SK-N-SH treated with all-trans-retinoic acid at 6 μM for 48 hours (cell line): ENCODE results near the gene OR11A1.

Experiments used
- ATAC-seq: fragments of 200-7000 bp; cut with Tn5 transposase; 3 replicates; pipeline ENCODE4 v1.9.1; 2020; ENCODE audit warnings: mild to moderate bottlenecking, moderate library complexity
- ARNTL ChIP-seq: fragments of 450-650 bp; formaldehyde crosslinking; IDR thresholded peaks from 2 replicates; pipeline ENCODE4 v1.5.0; 2020; ENCODE audit warnings: low read depth, mild to moderate bottlenecking, moderate library complexity, borderline replicate concordance
- CSRNP3 ChIP-seq: fragments of 250-450 bp; sonication (Bioruptor Pico); IDR thresholded peaks from 2 replicates; pipeline ENCODE4 v1.5.1; 2021; ENCODE audit warnings: mild to moderate bottlenecking, moderate library complexity
- ESRRG ChIP-seq: fragments of 250-450 bp; sonication (Bioruptor Pico); IDR thresholded peaks from 2 replicates; pipeline ENCODE4 v1.6.1; 2021; ENCODE audit warnings: mild to moderate bottlenecking
- ISL1 ChIP-seq: fragments of 250-450 bp; sonication (Bioruptor Pico); IDR thresholded peaks from 2 replicates; pipeline ENCODE4 v2.1.2; 2022; ENCODE audit warnings: mild to moderate bottlenecking, moderate library complexity
- PATZ1 ChIP-seq: fragments of 250-450 bp; sonication (Bioruptor Pico); IDR thresholded peaks from 2 replicates; pipeline ENCODE4 v1.8.0; 2020; ENCODE audit warnings: mild to moderate bottlenecking, moderate library complexity, borderline replicate concordance
- POU6F1 ChIP-seq: fragments of 250-450 bp; sonication (Bioruptor Pico); IDR thresholded peaks from 2 replicates; pipeline ENCODE4 v1.8.0; 2021; ENCODE audit warnings: low read depth, mild to moderate bottlenecking, moderate library complexity, borderline replicate concordance
- PPARA ChIP-seq: fragments of 250-450 bp; sonication (Bioruptor Pico); IDR thresholded peaks from 2 replicates; pipeline ENCODE4 v1.5.0; 2020; ENCODE audit warnings: mild to moderate bottlenecking, borderline replicate concordance
- RARB ChIP-seq: fragments of 250-450 bp; sonication (Bioruptor Pico); IDR thresholded peaks from 2 replicates; pipeline ENCODE4 v1.8.0; 2021; ENCODE audit warnings: mild to moderate bottlenecking, moderate library complexity
- SNAI2 ChIP-seq: fragments of 250-450 bp; sonication (Bioruptor Pico); IDR thresholded peaks from 2 replicates; pipeline ENCODE4 v1.5.0; 2020; ENCODE audit warnings: mild to moderate bottlenecking, moderate library complexity
- TCF4 ChIP-seq: fragments of 250-450 bp; sonication (Bioruptor Pico); IDR thresholded peaks from 2 replicates; pipeline ENCODE4 v1.8.0; 2021; ENCODE audit warnings: mild to moderate bottlenecking, moderate library complexity, borderline replicate concordance
- ZFP30 ChIP-seq: fragments of 450-650 bp; formaldehyde crosslinking; IDR thresholded peaks from 2 replicates; pipeline ENCODE4 v1.5.0; 2022; ENCODE audit warnings: mild to moderate bottlenecking, moderate library complexity
- ZNF565 ChIP-seq: fragments of 450-650 bp; formaldehyde crosslinking; conservative IDR thresholded peaks from 2 replicates; pipeline ENCODE4 v1.5.0; 2020; ENCODE audit warnings: low read depth, mild to moderate bottlenecking, moderate library complexity
- ZNF70 ChIP-seq: fragments of 450-650 bp; formaldehyde crosslinking; IDR thresholded peaks from 2 replicates; pipeline ENCODE4 v1.5.0; 2020; ENCODE audit warnings: mild to moderate bottlenecking, moderate library complexity
- ZNF8 ChIP-seq: fragments of 450-650 bp; formaldehyde crosslinking; IDR thresholded peaks from 2 replicates; pipeline ENCODE4 v1.5.0; 2020; ENCODE audit warnings: mild to moderate bottlenecking, moderate library complexity

The OR11A1 gene

GRCh38 chr6:29395331-29395730 is 61.5 kb downstream of the OR11A1 start, which contains the start of gene OR12D2 (continued):
- no peak for TF ChIP-seq POU6F1 (CRISPR knock-in tag)
- TF ChIP-seq ZNF8 (CRISPR knock-in tag): no peak
- TF ChIP-seq ZFP30 (CRISPR knock-in tag): no peak
- no peak for TF ChIP-seq ARNTL (CRISPR knock-in tag)
- no peak for TF ChIP-seq TCF4 (CRISPR knock-in tag)
- TF ChIP-seq ISL1 (CRISPR knock-in tag): no peak
- no peak for TF ChIP-seq PPARA (CRISPR knock-in tag)
- TF ChIP-seq SNAI2 (CRISPR knock-in tag): no peak

- no peak for TF ChIP-seq PATZ1 (CRISPR knock-in tag)
- TF ChIP-seq RARB (CRISPR knock-in tag): no peak
- no peak for TF ChIP-seq ZFP30 (CRISPR knock-in tag)
- no peak for ATAC-seq
Measured at GRCh38 chr6:29388533-29388932, 68.3 kb downstream of the OR11A1 start.

GRCh38 chr6:29376003-29376402 is 80.9 kb downstream of the OR11A1 start:
- TF ChIP-seq ESRRG (CRISPR knock-in tag): no peak
- no peak for TF ChIP-seq ZNF8 (CRISPR knock-in tag)
- no peak for TF ChIP-seq PPARA (CRISPR knock-in tag)
- TF ChIP-seq ZNF70 (CRISPR knock-in tag): no peak
- TF ChIP-seq ARNTL (CRISPR knock-in tag): no peak
- TF ChIP-seq ZNF565 (CRISPR knock-in tag): no peak
- no peak for TF ChIP-seq CSRNP3 (CRISPR knock-in tag)
- ATAC-seq: peak; percentile 40; the same call in 1 of the 3 replicates
